MM.1S (cell line): Measurements from ENCODE around the gene PHF19.

Experiments
- EZH2 ChIP-seq: fragments of 300-600 bp; sonication (generic); optimal IDR thresholded peaks from 2 replicates; pipeline ENCODE3; 2017; ENCODE audit warnings: low read depth, mild to moderate bottlenecking, antibody characterized with exemption, low read length, mixed read lengths
- TF ChIP-seq, protein P1 (sequence below): fragments of 300-600 bp; sonication (generic); IDR thresholded peaks from 2 replicates; pipeline ENCODE4 v1.5.1; 2016; ENCODE audit warnings: antibody characterized with exemption, low read length, mixed read lengths

DNA sequence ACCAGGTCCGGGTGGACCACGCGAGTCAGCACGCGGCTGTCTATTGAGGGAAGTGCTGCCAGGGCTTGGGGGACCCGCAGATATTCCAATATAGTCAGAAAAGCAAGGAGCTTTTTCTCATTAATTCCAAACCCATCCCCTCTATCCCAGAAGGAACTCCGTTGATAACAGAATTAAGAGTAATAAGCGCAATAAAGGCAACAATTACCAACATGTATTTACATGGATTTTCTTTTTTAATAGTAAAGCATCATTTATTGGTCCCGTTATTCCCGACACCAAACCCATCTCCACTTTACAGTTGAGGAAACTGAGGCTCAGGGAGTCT is 7.7 kb downstream of the PHF19 start:
- TF ChIP-seq, protein P1, sequence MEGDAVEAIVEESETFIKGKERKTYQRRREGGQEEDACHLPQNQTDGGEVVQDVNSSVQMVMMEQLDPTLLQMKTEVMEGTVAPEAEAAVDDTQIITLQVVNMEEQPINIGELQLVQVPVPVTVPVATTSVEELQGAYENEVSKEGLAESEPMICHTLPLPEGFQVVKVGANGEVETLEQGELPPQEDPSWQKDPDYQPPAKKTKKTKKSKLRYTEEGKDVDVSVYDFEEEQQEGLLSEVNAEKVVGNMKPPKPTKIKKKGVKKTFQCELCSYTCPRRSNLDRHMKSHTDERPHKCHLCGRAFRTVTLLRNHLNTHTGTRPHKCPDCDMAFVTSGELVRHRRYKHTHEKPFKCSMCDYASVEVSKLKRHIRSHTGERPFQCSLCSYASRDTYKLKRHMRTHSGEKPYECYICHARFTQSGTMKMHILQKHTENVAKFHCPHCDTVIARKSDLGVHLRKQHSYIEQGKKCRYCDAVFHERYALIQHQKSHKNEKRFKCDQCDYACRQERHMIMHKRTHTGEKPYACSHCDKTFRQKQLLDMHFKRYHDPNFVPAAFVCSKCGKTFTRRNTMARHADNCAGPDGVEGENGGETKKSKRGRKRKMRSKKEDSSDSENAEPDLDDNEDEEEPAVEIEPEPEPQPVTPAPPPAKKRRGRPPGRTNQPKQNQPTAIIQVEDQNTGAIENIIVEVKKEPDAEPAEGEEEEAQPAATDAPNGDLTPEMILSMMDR = no peak
- TF ChIP-seq EZH2 = no peak
